GM23248 (cell line): ENCODE results near the gene SPATA32. TPM values are rescaled to one million over a fixed set of nuclear protein-coding genes. Genes with fewer than 3 reads are reported as not detected.

Experiments
- DNase-seq: peaks from one replicate; pipeline ENCODE4 v3.0.0-alpha.2; 2015
- H2AFZ ChIP-seq: fragments of 200-600 bp; sonication (generic); 2 replicates; pipeline ENCODE4 v1.6.1; 2016; ENCODE audit warnings: antibody characterized with exemption
- H3F3A ChIP-seq: fragments of 200-600 bp; sonication (generic); 2 replicates; pipeline ENCODE4 v1.6.1; 2016; ENCODE audit warnings: mild to moderate bottlenecking, antibody characterized with exemption, mixed run types; ENCODE audit not compliant: insufficient read depth
- H3K27ac ChIP-seq: fragments of 200-600 bp; sonication (generic); 2 replicates; pipeline ENCODE4 v1.5.1; 2016; ENCODE audit warnings: mild to moderate bottlenecking
- H3K27me3 ChIP-seq: fragments of 200-600 bp; sonication (generic); replicated peaks from 2 replicates; pipeline ENCODE4 v1.6.1; 2016; ENCODE audit warnings: mild to moderate bottlenecking; ENCODE audit not compliant: insufficient read depth
- H3K36me3 ChIP-seq: fragments of 200-600 bp; sonication (generic); 2 replicates; pipeline ENCODE4 v1.6.1; 2016; ENCODE audit warnings: low read depth, mild to moderate bottlenecking
- H3K4me1 ChIP-seq: fragments of 200-600 bp; sonication (generic); 2 replicates; pipeline ENCODE4 v1.6.1; 2016; ENCODE audit warnings: mild to moderate bottlenecking; ENCODE audit not compliant: insufficient read depth
- H3K4me2 ChIP-seq: fragments of 200-600 bp; sonication (generic); one replicate; pipeline ENCODE4 v1.6.1; 2016; ENCODE audit warnings: mild to moderate bottlenecking; ENCODE audit not compliant: unreplicated experiment
- H3K4me3 ChIP-seq: fragments of 200-600 bp; sonication (generic); 2 replicates; pipeline ENCODE4 v1.5.1; 2016; ENCODE audit warnings: mild to moderate bottlenecking
- H3K79me2 ChIP-seq: fragments of 200-600 bp; sonication (generic); 2 replicates; pipeline ENCODE4 v1.6.1; 2016; ENCODE audit warnings: mild to moderate bottlenecking; ENCODE audit not compliant: insufficient read depth
- H3K9ac ChIP-seq: fragments of 200-600 bp; sonication (generic); 2 replicates; pipeline ENCODE4 v1.6.1; 2016; ENCODE audit warnings: mild to moderate bottlenecking
- H3K9me2 ChIP-seq: fragments of 200-600 bp; sonication (generic); 2 replicates; pipeline ENCODE4 v1.6.1; 2016; ENCODE audit warnings: mixed run types, mild to moderate bottlenecking, moderate library complexity; ENCODE audit not compliant: insufficient read depth
- H3K9me3 ChIP-seq: fragments of 200-600 bp; sonication (generic); one replicate; pipeline ENCODE4 v1.6.1; 2017; ENCODE audit warnings: low read depth
- H4K20me1 ChIP-seq: fragments of 200-600 bp; sonication (generic); 2 replicates; pipeline ENCODE4 v1.6.0; 2016; ENCODE audit not compliant: insufficient read depth
- EZH2 ChIP-seq: fragments of 200-600 bp; sonication (generic); IDR thresholded peaks from 2 replicates; pipeline ENCODE4 v1.6.1; 2018; ENCODE audit warnings: antibody characterized with exemption, mild to moderate bottlenecking; ENCODE audit not compliant: insufficient read depth, poor library complexity, severe bottlenecking
- EZH2phosphoT487 ChIP-seq: fragments of 200-600 bp; sonication (generic); IDR thresholded peaks from 2 replicates; pipeline ENCODE4 v1.6.1; 2018; ENCODE audit warnings: antibody characterized with exemption, moderate library complexity, mild to moderate bottlenecking, low read depth; ENCODE audit not compliant: insufficient read depth
- WGBS, 2 experiments: methylation state at CpG; one replicate each; pipeline ENCODE4 v1.1.6; 2015 to 2017; ENCODE audit warnings: low lambda C conversion rate in 2 of 2, low coverage in 1 of 2; ENCODE audit errors: missing lambda C conversion rate in 2 of 2; 5-methylcytosine and 5-hydroxymethylcytosine counted together
- in situ Hi-C: fragments of 300-500 bp; cut with MboI; formaldehyde crosslinking; loops from 2 replicates; pipeline ENCODE4 v1.15.0; 2020
- polyA plus RNA-seq: library from polyadenylated mRNA; unstranded; fragments of >200 nt; fragmentation: Nextera tagmentation; extraction: Ambion mirVana; gene quantifications from 2 replicates; pipeline ENCODE4 v1.2.1, GENCODE V29; 2016
- total RNA-seq: library from RNA; depleted of rRNA; stranded (reverse); fragments of >200 nt; shearing (Covaris generic); gene quantifications from 2 replicates; pipeline ENCODE4 v1.2.3, GENCODE V29; 2014

The SPATA32 gene
- total and polyA plus RNA-seq, 2 experiments from 2014 or later = not detected

DNA sequence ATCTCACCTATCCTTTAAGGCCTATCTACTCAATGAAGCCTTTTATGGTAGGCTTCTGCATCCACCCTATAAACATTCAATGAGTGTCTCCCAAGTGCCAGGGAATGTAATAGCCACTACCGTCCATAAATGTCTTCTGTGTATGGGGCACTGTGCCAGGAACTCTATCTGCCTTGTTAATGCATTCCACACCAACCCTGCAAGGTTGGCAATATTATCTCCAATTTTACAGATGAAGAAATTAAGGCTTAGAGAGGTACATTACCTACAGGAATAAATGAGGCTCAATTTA is 34.9 kb upstream of the SPATA32 start:
- in situ Hi-C loops = no loop called here
- H3K36me3 ChIP-seq = peaks cover 6% of the 10 kb centered on the region; the same call in 1 of the 2 replicates
- TF ChIP-seq EZH2 (no peak), EZH2phosphoT487 (no peak)
- no peak overlapping the region for H3K4me2 ChIP-seq
- no peaks in the 10 kb centered on the region for H3K9me2 ChIP-seq
- 44 to 62% methylated on average over 1 of the region's 1 CpG for WGBS, 2 experiments
- H3K79me2 ChIP-seq = peaks cover 82% of the 10 kb centered on the region
- no peak overlapping the region for H2AFZ ChIP-seq
- no peak overlapping the region for H3K27ac ChIP-seq
- no peak overlapping the region for H3K4me3 ChIP-seq
- no peak overlapping the region for H3K9ac ChIP-seq
- no peaks in the 10 kb centered on the region for H3K9me3 ChIP-seq
- peaks cover 78% of the 10 kb centered on the region for H3K4me1 ChIP-seq
- no peaks in the 10 kb centered on the region for H3K27me3 ChIP-seq
- no peaks in the 10 kb centered on the region for H4K20me1 ChIP-seq
- DNase-seq = no peak
- peaks cover 71% of the 10 kb centered on the region for H3F3A ChIP-seq

- Histone ChIP-seq H3F3A (peaks cover 71% of the 10 kb centered on the region), H3K79me2 (peaks cover 82% of the 10 kb centered on the region), H3K9me3 (no peaks in the 10 kb centered on the region), H3K9me2 (no peaks in the 10 kb centered on the region), H3K9ac (no peak overlapping the region), H3K36me3 (peaks cover 6% of the 10 kb centered on the region; the same call in 1 of the 2 replicates), H2AFZ (no peak overlapping the region), H3K4me3 (no peak overlapping the region), H3K27ac (peak overlapping the region; percentile 33; the same call in 1 of the 2 replicates), H3K27me3 (no peaks in the 10 kb centered on the region), H4K20me1 (no peaks in the 10 kb centered on the region), H3K4me2 (peak overlapping the region; percentile 12), H3K4me1 (peaks cover 74% of the 10 kb centered on the region)
- DNase-seq = peak; percentile 82
- WGBS, 2 experiments = 80 to 82% methylated on average over 7 of the region's 7 CpGs
- in situ Hi-C loops = no loop called here
- TF ChIP-seq EZH2 (no peak), EZH2phosphoT487 (no peak)
These were observed 34.3 kb upstream of the SPATA32 start for GRCh38 chr17:45296003-45296832.

- Histone ChIP-seq H3K27ac (peak overlapping the region; percentile 64), H4K20me1 (no peaks in the 10 kb centered on the region), H3K4me1 (peaks cover 74% of the 10 kb centered on the region)
These were observed 32.6 kb upstream of the SPATA32 start for GRCh38 chr17:45294506-45294905.

DNA sequence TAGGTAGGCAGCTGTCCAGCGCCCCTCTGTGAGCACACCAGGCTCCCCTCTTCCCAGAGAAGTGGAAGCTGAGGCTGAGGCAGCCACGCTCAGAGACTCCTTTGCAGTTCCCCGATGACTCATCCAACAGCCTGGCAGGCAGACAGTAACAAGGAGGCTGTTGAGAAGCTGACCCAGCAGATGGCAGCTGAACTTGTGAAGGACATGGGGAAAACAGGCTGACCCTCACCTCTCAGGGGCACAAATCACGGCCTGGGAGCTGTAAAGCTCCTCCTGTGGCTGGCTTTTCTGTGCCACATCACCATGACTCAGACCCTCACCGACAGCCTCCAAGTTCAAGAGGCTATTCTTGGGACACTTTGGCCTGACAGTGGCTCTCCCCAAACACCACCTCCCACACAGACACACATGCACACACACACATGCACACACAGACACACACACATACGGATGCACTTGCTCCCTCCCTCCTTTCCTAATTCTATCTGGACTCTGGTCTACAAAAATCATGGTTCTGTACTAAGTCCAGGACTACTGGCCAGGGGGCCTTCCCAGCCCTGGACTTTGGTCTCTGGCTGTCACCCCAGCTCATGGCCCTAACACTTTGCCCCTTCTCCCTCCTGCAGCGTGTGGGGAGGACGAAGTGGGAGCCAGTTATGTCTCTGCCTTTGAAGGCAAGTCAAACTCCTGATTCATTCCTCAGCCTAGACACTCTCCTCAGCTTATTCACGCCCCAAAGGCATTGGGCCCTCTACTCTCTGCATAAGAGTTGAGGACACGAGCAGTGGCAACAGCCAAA is 31.7 kb upstream of the SPATA32 start:
- DNase-seq = peak; percentile 96
- H3F3A ChIP-seq = peaks cover 58% of the 10 kb centered on the region
- H3K27ac ChIP-seq = peak overlapping the region; percentile 64
- H2AFZ ChIP-seq = no peak overlapping the region
- H3K27me3 ChIP-seq = no peaks in the 10 kb centered on the region
- H3K79me2 ChIP-seq = peaks cover 82% of the 10 kb centered on the region
- no peaks in the 10 kb centered on the region for H3K9me2 ChIP-seq
- no peaks in the 10 kb centered on the region for H4K20me1 ChIP-seq
- H3K9ac ChIP-seq = peak overlapping the region; percentile 24
- peaks cover 68% of the 10 kb centered on the region for H3K4me1 ChIP-seq
- no peak overlapping the region for H3K4me3 ChIP-seq
- no peaks in the 10 kb centered on the region for H3K9me3 ChIP-seq
- in situ Hi-C loops = no loop called here
- 14 to 17% methylated on average over 10 of the region's 10 CpGs for WGBS, 2 experiments
- H3K4me2 ChIP-seq = peak overlapping the region; percentile 37
- peaks cover 17% of the 10 kb centered on the region; the same call in 1 of the 2 replicates for H3K36me3 ChIP-seq
- TF ChIP-seq EZH2 = no peak
- no peak for TF ChIP-seq EZH2phosphoT487

More at GRCh38 chr17:45294506-45294905, 32.6 kb upstream of the SPATA32 start:
- Histone ChIP-seq H3K9me3 (no peaks in the 10 kb centered on the region), H3F3A (peaks cover 64% of the 10 kb centered on the region), H3K79me2 (peaks cover 82% of the 10 kb centered on the region), H3K36me3 (peaks cover 9% of the 10 kb centered on the region; the same call in 1 of the 2 replicates), H2AFZ (no peak overlapping the region), H3K9ac (peak overlapping the region; percentile 24; the same call in 1 of the 2 replicates), H3K27me3 (no peaks in the 10 kb centered on the region), H3K9me2 (no peaks in the 10 kb centered on the region), H3K4me2 (peak overlapping the region; percentile 37), H3K4me3 (no peak overlapping the region)
- DNase-seq = peak; percentile 89
- in situ Hi-C loops = no loop called here
- WGBS, 2 experiments = 25 to 27% methylated on average over 3 of the region's 3 CpGs
- no peak for TF ChIP-seq EZH2
- no peak for TF ChIP-seq EZH2phosphoT487
